Stimulated activated CD8-positive, alpha-beta memory T cell treated with anti-CD3 and anti-CD28 coated beads, Interleukin-12 subunit alpha, Interleukin-12 subunit beta, amount 100 ng/mL, for 24 hours (primary cell): ENCODE measurements around the gene RASAL1.
"Not testable (repeated sequence)": the region's sequence is repeated elsewhere in the genome, so short reads cannot be mapped to it uniquely, and the experiment has no call there.

Source experiments
- DNase-seq: peaks from one replicate; pipeline ENCODE4 v3.0.0-alpha.2; 2020; ENCODE audit errors: extremely low read depth

Gene RASAL1

DNA sequence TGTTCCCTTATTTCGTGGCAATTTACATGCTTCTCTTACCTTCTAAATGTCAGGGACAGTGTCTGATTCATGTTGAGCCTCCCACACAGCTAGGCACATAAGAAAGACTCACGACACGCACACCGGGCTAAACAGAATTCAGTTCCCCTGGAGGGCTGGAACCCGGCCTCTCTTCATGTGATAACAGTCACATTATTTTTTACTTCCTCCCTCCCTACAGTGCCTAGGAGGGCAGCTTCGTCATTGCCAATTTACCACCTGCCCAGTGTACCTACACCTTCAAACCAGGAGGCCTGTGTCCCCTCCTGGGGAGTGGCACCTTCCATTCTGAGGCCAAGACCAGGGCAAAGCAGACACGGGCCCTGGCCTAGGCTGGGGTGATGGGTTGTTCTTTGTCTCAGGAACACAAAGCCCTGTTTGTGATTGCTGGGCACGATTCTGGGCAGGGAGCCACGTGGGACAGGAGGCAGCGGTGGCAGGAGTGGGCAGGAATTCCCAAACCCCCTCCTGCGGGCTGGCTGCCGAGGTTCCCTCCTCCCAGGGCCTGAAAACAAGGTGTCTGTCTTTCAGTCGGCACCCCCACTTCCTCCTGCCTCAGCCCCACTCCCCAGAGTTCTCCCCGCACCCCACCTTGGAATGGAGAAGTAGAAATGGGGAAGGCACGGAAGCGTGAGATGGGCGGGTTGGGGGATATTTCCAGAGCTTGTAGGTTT, 6.8 kb upstream of the RASAL1 start:
- no peak for DNase-seq

GRCh38 chr12:113141716-113142115, 6.2 kb upstream of the RASAL1 start:
- not testable (repeated sequence) for DNase-seq

- DNase-seq, result no peak
Measured at GRCh38 chr12:113140706-113141105, 5.1 kb upstream of the RASAL1 start.

DNA sequence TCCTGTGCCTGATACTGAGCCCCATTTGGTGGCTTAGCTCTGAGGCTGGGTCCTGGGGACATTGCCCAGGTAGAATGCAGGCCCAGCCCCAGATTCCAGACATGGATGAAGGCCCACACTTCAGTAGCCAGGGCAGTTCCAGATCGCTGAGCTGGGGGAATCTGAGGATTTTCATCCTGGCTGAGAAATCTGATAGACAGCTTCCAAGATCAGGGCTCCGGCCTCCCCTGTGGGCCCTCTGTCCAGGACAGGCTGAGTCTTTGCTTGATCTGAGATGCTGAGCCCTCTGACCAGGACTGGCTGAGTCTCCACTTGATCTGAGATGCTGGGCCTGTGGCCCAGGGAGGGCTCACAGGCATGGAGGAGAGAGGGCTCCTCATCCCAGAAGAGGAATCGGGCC, 3.3 kb upstream of the RASAL1 start:
- DNase-seq, result no peak

DNA sequence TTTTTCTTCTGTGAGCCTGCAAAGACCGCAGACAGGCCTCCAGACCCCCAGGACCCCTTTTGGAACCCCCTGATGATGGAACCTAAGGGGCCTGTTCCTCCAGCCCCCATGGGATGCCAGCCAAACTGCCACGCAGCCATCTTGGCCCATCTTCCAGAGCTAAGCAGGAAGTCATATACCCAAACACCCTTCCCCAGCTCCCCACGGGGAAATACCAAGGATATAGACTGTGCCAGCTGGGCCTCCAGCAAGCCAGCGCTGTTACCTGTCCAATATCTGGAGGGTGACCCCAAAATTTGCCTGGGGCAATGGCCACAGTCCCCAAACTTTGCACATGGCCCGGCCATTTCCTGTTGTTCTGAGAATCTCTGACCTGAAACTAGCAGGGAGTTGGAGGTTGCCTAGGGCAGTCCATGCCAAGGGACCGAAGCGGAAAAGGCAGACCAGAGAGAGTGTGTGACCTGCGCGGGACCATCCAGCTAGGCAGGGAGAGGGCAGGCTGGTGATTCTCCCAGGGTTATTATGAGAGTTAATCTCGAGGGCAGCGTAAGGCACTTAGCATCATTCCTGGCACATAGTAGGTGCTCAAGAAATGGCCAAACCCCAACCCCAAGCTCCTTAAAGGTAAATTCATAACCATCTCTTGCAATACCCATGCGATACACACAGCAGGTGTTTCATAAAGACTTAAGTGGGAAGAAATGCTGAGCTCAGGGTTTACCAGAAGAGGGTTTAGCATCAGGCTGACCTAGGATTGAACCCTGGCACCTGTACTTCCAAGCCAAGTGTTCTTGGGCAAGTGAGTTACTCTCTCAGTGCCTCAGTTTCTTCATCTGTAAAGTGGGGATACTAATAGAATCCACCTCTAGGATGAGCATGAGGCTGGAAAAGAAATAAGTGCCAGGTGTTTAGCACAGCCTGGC, 2.6 kb upstream of the RASAL1 start:
- DNase-seq, result no peak

DNA sequence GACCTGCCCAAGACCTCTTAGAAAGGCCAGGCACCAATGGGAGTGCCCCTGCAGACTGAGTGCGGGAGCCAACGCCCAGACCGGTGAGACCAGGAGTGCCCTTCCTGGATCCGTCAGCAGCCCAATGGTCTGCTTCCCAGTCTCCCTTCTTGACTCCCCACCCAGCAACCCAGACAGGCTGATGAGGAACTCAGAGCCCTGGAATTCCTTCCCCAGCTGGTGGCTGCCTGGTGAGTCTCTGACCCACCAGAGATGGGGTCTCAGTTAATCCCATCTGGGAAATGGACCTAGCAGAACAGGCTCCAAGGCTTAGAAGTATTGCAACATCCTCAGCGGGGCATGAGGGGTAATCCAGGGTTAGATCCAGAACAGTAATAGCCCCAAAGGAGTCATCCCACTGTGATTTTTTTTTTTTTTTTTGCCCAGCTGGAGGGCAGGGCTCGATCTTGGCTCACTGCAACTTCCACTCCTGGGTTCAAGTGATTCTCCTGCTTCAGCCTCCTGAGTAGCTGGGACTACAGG, 1.5 kb upstream of the RASAL1 start:
- no peak for DNase-seq

DNA sequence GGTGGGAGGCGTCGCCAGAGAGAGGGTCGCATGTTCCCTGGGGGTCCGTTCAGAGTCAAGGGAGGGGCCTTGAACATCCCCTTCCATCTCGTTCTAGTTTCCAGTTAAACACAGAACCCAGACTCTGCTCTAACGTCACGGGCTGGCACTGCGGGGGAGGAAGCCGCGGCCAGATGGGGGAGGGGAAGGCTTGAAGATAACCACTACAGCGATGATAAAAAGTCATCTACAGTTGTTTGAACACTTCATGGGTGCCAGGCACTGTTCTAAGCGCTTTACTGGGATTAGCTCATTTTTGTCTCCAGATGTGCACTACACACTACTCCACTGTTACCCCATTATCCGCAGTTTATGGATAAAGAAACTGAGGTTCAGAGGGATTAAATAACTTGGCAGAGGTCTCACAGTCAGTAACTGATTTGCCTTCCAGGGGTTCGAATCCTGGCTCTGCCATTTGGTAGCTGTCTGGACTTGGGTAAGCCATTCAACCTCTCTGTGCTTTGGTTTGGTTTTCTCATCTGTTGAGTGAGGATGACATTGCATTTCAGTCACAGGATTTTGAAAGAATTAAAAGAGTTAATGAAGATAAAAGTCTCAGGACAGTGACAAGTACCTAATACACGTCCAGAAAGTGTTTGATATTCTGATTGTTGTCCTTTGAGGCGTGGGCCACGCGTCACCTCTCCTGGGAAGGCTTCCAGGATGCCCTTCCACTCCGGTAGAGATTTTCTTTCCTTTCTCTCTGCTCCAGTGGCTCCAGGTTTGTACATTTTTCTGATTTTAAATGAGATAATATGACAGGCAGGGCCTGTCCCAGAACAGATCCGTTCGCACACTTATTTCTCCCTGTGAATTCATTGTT, 798 bp upstream of the RASAL1 start:
- DNase-seq, result no peak

- no peak for DNase-seq
Measured at GRCh38 chr12:113134521-113134951, 1.0 kb downstream of the RASAL1 start.

GRCh38 chr12:113134071-113134470, 1.5 kb downstream of the RASAL1 start:
- no peak for DNase-seq

GRCh38 chr12:113133666-113134065, 1.9 kb downstream of the RASAL1 start:
- DNase-seq, result no peak

DNA sequence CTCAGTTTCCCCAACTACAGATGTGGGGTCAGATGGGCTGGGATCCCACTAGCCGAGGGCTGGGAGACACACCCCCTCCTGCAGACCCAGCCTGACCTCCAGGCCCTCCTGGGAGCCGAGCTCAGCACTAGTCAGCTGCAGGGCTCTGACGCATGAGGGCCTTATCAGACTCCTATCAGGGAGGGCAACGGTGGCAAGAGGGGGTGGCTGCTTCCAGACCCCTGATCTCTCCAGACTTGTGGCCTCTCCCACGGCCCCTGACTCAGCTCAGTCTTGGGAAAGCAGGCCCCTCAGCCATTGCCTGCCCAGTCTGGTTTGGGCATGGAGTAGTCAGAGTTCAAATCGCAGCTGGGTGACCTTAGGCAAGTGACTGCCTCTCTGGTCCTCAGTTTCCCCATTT, 2.5 kb downstream of the RASAL1 start:
- DNase-seq, result no peak

DNA sequence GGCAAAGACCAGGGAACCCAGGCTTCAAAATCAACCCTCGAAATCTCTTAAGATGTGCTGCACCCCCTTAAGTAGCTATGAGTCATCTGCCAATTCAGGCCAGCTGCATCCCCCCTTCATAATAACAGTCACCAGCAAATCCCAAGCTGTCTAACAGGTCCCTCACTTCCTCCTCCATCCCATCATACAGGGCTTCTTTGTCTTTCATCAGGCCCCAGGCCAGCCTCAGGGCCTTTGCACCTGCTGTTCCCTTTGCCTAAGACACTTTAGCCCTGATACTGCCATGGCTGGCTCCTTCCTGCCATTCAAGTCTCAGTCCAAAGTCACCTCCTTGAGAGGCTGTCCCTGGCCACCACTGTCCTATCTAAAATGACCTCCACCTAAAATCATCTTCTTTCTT, 4.0 kb downstream of the RASAL1 start:
- DNase-seq, result no peak

DNA sequence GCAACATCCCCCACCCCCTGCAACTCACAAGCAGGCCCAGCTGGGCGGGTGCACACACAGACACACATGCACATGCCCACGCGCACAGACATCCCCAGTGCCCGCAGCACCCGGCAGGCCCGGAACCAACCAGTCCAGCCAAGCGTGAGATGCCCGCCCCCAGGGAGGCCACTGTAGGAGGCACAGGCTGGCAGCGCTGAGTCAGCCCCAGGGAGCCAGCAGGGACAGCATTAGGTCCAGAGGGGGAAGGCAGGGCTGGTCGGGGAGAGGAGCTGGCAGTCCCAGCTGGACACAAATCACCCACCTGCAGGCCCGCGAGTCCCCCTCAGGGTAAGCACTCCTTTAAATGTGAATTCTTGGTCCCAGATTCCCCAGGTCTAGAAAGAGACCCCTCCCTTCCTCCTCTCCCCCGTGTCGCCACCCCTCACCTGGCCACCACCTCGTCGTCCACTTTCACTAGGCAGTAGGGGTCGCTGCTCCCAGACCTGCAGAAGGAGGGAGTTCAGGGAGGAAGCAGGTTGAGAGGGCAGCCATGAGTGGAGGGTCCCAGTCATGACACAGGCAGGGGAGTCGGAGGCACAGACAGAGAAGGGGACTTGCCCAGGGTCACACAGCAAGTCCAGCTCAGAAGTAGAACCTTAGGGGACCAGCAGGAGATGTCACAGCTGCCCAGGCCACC, 5.0 kb downstream of the RASAL1 start:
- no peak for DNase-seq

GRCh38 chr12:113129664-113130456, 5.7 kb downstream of the RASAL1 start:
- DNase-seq, result no peak

DNA sequence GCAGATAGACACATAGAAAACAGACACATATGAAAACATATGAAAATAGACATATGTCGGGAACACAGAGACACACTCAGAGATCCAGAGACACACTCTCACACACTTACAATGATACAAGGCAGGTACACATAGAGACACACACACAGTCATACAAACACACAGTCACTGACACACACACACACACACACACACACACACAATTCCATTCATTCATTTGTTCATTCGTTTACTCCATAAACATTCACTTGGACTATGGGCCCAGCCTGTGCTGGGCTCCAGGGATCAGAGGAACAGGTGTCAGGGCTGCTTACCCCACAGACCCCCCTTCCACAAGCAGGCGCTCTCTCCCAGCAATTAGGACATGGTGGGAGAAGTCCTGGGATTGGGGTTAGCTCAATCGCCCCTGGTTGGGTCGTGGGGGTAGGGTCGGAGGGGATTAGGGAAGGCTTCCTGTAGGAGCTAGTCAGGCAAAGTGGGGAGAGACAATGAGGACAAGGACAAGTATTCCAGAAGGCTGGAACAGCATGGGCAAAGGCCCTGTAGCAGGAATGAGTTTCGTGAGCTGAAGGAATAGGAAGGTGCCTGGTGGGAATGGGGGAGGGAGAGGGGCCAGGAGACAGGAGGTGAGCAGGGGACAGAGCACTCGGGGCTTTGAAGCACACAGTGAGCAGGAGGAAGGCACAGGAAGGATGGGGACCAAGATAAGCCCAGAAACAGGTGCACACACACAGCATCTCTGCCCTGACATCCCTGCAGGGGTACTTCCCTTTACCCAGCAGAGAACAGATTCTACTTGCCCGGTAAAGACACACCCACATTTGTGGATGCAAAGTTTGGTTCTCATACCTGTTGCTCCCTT, 6.5 kb downstream of the RASAL1 start:
- DNase-seq, result no peak

DNA sequence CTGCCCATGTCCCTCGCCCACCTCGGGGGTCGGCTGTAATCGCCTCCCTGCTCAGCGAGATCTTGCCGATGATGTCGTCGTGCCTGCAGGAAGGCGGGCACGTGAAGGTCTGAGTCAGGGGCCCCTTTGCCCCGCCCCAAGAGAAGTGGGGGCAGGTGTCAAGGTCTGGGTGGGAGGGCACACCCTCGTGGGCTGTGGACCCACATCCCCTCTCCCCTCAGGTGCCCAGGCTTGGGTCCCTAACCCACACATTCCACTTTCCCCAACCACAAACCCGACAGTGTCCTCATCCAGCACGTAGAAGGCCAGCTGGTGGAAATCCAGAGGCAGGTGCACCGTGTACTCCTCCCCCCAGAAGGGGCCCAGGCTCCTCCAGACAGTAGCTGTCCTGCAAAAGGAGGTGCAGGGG, 7.8 kb downstream of the RASAL1 start:
- no peak for DNase-seq

- no peak for DNase-seq
Measured at GRCh38 chr12:113120670-113121370, 14.7 kb downstream of the RASAL1 start.

DNA sequence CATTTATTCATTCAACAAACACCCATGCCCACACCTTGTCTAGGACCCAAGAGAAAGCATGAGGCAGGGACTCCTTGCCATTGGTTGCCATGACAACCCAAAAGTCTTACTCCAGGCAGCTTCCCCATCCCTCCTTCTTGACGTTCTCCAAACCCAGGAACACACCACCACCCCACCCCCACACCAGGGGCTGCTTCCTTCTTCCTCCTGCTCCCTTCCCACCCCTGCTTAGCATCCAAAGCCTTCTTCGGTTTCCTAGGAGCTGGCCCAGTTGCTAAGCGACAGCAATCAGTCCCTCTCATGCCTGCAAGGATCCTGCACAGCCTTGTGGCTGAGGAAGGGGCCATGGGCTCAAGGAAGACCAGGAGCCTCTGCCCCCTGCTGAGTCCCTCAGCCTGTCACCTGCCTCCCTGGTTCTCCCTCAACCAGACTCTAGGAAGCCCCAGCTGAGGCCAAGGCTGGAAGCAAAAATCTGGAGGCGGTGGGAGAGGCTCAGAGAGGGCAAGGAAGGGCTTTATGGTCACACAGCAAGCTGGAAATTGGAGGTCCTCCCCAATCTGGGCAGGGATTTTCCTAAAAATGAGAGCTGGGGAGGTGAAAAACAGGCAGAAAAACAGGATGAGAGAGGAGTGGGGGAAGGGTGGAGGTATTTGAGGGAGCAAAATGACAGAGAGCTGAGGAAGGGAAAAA, 15.4 kb downstream of the RASAL1 start:
- no peak for DNase-seq
